Ramos (cell line): ENCODE results near the gene NYAP1.
"Not testable (repeated sequence)": the region's sequence is repeated elsewhere in the genome, so short reads cannot be mapped to it uniquely, and the experiment has no call there.

Source experiments
- in situ Hi-C: fragments of 300-500 bp; cut with MboI; formaldehyde crosslinking; loops from one replicate; pipeline ENCODE4 v1.14.3; 2022; ENCODE audit warnings: low sequenced_read_pairs; ENCODE audit not compliant: unreplicated experiment

NYAP1 gene

DNA sequence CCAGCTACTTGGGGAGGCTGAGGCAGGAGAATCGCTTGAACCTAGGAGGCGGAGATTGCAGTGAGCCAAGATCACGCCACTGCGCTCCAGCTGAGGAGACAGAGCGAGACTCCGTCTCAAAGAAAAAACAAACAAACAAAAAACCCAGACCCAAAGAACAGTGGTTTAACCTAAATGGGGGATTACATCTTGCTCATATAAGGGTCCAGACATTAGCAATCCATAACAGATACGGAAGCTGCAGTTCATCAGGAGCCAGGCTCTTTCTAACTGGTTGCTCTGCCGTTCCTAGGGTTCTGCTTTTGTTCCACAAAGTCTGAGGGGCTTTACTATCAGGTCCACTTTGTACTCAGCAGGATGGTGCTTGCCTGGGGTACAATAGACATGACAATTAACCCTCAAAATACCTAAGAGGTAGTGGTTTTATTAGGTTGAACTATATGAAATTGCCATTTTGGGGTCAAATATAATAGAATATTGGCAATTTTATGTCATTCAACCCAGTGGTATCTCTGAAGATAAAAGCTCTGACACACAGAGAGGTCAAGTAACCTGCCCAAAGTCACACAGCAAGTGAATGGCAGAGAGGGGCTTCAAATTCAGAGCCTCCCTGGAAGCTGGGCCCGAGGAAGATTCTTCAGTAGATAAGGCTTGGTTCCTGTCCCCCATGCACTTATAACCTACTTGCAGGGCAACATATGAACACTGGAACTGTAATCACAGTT, 21.3 kb downstream of the NYAP1 start:
- in situ Hi-C loops = no loop called here

DNA sequence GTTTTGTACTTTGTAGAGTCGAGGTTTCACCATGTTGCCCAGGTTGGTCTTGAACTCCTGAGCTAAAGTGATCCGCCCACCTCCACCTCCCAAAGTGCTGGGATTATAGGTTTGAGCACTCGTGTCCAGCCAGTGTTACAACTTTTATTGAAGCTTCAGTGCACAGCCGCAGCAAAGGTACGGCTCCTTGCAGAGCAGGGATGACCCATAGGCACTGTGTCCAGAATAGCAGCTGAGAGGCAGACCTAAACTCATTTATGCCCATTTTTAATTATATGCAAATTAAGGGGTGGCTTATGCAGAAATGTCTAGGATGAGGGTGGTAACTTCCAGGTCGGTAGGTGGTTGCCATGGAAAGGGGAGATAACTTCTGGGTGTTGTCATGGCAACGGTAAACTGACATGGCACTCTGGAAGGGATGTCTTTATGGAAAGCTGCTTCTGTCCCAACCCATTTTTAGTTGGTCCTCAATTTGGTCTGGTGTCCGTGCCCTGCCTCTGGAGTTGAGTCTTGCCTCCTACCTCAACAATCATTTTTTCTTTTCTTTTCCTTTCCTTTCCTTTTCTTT, 22.7 kb downstream of the NYAP1 start:
- in situ Hi-C loops = no loop called here

DNA sequence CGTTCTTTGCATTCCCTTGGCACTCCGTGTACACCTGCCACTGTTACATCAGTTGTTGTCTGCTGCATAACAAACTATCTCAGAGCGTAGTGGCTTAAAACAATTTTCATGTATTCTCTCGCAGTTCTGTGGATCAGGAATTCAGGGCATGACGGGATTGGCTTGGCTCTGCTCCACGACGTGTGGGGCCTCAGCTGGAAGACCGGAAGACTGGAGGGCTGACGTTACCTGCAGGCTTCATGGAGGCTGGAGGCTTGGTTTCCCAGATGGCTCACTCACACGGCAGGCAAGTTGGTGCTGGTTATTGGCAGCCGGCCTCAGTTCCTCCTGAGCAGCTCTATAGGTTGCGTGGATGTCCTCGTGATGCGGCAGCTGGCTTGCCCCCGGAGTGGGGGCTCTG, 25.5 kb downstream of the NYAP1 start:
- in situ Hi-C loops = no loop called here

DNA sequence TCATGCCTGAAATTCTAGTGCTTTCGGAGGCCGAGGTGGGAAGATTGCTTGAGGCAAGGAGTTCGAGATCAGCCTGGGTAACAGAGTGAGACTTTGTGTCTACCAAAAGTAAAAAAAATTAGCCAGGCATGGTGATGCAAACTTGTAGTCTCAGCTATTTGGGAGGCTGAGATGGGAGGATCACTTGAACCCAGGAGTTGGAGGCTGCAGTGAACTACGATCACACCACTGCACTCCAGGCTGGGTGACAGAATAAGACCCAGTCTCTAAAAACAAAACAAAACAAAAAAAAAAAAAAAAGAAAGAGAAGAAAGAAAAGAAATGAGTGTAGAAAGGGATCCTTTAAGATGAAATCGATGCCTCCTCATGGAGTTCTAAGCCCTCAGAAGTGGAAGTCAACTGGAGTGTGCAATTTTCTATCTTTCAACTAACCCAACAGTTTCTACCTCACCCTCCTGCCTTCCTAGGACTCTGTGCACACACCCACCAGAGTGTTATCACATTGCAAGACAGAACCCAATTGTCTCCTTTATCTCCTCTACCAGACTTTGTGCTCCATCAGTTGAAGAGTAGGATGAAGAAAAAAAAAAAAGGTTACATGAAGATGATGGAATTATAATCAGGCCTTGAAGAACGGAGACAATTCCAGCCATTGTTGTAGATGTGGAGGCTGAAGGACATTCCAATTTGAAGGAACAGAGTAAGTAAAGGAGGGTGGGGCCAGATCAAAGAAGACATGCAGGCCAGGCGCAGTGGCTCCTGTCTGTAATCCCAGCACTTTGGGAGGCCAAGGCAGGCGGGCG, 26.9 kb downstream of the NYAP1 start:
- in situ Hi-C loops = no loop called here

DNA sequence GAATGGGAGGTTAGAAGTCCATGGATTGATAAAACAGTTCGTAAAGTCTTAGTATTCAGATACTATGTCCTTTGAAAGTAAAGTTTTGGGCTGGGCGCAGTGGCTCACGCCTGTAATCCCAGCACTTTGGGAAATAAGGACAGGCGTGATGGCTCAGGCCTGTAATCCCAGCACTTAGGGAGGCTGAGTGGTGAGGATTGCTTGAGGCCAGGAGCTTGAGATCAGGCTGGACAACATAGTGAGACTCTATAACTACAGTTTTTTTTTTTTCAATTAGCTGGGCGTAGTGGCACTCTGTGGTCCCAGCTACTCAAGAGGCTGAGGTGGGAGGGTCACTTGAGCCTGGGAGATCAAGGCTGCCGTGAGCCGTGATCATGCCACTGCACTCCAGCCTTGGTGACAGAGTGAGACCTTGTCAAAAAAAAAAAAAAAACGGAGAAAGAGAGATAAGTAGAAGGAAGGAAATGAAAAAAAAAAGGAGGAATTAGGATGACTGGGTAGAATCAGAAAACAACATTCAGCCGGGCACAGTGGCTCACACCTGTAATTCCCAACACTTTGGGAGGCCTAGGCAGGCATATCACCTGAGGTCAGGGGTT, 29.6 kb downstream of the NYAP1 start:
- in situ Hi-C loops = no loop called here

DNA sequence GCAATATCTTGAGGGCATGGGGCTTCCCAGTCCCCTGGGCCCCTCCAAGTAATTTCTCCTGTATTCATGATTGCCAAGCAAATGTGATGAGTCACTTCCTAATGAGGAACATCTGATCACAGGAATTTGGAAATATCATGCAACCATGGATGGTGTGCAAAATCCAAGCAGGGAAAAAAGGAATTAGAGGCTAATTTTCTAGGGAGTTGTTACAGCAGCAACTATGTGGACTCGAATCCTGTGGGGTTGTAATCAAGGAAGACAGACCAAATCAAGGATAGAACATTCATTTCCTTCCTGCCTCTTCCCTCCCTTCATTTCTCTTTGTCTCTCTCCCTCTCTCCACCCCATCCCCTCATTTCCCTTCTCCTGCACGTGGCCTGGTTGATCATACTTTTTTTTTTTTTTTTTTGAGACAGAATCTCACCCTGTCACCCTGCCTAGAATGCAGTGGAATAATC, 31.4 kb downstream of the NYAP1 start:
- in situ Hi-C loops = no loop called here

DNA sequence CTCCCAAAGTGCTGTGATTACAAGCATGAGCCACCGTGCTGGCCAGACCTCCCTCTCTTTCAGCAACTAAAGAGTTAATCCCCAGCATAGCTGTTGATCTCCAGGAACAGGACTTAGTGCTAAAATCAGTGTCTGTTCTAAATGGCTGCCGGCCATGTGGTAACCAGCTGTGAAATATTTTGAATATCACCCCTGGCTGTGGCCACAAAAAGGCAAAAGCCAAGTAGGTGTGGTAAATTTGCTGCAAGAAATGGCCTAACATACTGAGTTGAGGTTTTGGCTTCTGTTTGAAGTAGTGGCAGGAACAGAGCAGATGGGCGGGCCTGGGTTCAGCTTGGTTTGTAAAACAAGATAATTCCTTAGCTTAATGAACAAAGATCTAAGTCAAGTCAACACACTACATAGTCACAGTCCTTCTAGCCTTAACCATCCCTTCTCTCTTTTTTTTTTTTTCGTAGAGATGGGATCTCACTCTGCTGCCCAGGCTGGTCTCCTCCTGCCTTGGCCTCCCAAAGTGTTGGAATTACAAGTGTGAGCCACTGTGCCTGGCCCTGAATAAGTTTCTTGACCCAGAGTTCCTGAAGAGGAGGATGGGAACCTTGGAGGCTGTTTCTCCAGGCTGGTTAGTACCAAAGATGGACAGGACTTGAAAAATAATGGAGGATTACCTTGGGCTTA, 32.5 kb downstream of the NYAP1 start:
- in situ Hi-C loops = no loop called here

DNA sequence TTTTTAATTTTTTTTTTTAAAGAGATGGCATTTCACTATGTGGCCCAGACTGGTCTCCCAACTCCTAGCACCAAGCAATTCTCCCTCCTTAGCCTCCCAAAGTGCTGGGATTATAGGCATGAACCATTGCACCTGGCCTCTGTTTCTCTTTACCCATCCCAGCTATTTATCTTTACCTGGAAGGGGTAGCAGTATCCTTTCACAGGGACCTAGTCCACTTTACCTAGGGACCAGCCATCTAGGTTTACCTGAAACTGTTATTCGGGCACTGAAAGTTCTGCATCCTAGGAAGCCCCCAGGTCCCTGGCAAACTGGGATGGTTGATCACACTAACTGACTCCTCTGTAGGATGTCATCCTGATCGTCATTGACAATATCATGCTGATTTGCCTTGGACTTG, 33.6 kb downstream of the NYAP1 start:
- in situ Hi-C loops = no loop called here

DNA sequence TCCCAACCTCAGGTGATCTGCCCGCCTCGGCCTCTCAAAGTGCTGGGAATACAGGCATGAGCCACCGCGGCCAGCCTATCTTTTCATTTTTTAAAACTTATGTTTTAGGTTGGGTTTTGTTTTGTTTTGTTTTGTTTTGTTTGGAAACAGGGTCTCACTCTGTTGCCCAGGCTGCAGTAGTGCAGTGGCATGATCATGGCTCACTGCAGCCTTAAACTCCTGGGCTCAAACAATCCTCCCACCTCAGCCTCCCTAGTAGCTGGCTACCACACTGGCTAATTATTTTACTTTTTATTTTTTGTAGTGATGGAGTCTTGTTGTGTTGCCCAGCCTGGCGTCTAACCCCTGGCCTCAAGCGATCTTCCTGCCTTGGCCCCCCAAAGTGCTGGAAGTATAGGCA, 35.9 kb downstream of the NYAP1 start:
- in situ Hi-C loops = no loop called here

DNA sequence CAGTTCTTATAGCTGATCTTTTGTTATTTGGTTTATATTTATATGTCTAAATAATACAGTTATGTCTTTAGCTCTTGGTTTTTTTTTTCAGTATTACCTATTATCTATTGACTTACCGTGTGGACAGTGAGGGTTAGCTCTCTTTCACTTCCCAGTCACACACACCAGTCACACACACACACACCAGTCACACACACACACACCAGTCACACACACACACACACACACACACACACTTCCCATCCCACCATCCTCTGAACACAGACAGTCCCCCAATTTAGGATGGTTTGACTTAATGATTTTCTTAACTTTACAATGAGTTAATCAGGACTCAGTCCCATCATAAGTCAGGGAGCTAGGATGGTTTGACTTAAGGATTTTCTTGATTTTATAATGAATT, 36.4 kb downstream of the NYAP1 start:
- in situ Hi-C loops = no loop called here

DNA sequence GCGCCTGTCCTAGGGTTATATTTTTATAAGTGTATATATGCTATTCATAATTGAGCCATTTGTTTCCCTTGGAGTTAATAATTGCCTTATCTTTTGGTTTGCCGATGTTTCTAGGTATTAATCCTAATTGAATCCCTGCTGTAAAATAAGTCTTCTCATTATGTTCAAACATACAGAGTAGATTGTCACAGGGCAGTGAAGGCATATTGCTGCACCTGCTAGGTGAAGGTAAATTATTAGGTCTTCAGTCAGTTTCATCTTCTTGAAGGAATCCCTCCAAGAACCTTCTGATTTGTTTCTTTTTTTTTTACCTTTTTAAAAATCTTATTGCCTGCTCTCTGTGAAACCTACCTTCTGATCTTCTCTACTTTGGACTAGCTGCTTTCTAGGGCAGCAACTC, 37.3 kb downstream of the NYAP1 start:
- in situ Hi-C loops = no loop called here

DNA sequence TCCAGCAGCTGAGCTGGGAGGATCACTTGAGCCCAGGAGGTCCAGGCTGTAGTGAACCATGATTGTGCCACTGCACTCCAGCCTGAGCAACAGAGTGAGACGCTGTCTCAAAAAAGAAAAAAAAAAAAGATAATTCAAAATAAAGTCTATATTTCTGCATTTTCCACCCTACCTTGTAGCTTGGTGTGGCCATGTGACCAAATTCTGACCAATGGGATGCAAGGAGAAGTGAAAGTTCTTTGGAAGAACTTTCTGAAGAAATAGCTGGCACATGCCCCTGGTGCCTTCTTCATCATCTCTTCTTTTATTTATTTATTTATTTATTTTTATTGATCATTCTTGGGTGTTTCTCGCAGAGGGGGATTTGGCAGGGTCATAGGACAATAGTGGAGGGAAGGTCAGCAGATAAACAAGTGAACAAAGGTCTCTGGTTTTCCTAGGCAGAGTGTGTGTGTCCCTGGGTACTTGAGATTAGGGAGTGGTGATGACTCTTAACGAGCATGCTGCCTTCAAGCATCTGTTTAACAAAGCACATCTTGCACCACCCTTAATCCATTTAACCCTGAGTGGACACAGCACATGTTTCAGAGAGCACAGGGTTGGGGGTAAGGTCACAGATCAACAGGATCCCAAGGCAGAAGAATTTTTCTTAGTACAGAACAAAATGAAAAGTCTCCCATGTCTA, 38.3 kb downstream of the NYAP1 start:
- in situ Hi-C loops = not testable (repeated sequence)

DNA sequence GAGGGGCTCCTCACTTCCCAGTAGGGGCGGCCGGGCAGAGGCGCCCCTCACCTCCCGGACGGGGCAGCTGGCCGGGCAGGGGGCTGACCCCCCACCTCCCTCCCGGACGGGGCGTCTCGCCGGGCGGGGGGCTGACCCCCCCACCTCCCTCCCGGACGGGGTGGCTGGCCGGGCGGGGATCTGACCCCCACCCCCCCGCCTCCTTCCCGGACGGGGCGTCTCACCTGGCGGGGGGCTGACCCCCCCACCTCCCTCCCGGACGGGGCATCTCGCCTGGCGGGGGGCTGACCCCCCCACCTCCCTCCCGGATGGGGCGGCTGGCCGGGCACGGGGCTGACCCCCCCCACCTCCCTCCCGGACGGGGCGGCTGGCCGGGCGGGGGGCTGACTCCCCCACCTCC, 39.5 kb downstream of the NYAP1 start:
- in situ Hi-C loops = not testable (repeated sequence)

DNA sequence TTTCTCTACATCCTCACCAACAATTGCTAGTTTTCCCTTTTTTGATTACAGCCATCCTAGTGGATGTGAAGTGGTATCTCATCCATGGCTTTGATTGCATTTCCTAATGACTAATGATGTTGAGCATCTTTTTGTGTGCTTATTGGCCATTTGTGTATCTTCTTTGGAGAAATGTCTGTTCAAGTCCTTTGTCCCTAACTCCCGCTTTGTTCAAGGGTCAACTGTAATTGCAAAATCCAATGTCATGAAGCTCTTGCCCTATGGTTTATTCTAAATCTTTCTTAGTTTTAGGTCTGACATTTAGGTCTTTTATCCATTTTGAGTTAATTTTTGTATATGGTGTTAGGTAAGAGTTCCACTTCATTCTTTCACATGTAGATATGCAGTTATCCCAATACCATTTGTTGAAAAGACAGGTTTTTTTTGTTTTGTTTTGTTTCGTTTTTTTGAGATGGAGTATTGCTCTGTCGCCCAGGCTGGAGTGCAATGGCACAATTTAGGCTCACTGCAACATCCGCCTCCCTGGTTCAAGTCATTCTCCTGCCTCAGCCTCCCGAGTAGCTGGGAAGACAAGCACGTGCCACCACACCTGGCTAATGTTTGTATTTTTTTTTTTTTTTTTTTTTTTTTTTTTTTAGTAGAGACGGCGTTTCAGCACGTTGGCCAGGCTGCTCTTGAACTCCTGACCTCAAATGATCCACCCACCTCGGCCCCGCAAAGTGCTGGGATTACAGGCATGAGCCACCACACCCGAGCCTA, 44.6 kb downstream of the NYAP1 start:
- in situ Hi-C loops = not testable (repeated sequence)

DNA sequence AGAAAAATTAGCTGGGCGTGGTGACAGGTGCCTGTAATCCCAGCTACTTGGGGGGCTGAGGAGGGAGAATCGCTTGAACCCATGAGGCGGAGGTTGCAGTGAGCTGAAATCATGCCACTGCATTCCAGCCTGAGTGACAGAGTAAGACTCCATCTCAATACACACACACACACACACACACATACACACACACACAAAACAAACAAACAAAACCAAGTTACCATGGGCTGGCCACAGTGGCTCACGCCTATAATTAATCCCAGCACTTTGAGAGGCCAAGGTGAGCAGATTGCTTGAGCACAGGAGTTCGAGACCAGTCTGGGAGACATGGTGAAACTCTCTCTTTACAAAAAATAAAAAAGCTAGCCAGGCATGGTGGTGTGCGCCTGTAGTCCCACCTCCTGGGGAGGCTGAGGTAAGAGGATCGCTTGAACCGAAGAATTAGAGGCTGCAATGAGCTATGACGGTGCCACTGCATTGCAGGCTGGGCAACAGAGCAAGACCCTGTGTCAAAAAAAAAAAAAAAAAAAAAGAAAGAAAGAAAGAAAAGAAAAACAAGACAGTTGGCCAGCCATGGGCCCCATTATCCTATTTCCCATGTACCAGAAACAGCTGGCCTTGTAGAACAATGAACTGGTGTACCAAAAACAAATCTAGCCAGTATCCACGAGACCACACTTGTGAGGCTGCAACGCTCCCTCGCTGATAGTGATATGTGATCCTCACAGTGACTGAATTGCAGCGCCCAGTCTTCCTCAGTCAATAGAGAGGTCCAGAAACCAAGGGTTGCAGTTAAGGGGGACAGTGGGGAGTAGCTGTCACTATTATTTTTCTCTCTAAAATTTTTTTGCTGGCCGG, 48.7 kb downstream of the NYAP1 start:
- in situ Hi-C loops = no loop called here

DNA sequence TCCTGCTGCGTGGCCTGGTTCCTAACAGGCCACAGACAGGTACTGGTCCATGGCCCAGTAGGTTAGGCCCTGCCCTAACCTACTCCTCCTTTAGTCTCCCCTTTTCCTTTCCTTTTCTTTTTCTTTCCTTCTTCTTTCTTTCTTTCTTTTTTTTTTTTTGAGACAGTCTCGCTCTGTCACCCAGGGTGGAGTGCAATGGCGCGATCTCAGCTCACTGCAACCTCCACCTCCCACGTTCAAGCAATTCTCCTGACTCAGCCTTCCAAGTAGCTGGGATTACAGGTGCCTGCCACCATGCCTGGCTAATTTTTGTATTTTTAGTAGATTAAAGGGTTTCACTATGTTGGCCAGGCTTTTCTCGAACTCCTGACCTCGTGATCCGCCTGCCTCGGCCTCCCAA, 52.3 kb downstream of the NYAP1 start:
- in situ Hi-C loops = not testable (repeated sequence)

DNA sequence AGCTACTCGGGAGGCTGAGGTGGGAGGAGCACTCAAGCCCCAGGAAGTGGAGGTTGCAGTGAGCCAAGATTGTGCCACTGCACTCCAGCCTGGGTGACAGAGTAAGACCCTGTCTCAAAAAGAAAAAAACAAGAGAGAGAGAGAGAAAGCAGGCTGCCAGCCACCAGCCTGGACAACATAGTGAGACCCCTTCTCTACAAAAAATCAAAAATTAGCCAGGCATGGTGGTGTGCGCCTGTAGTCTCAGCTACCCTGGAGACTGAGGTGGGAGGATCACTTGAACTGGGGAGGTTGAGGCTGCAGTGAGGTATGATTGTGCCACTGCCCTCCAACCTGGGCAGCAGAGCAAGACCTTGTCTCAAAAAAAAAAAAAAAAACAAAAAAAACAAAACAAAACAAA, 53.0 kb downstream of the NYAP1 start:
- in situ Hi-C loops = not testable (repeated sequence)

DNA sequence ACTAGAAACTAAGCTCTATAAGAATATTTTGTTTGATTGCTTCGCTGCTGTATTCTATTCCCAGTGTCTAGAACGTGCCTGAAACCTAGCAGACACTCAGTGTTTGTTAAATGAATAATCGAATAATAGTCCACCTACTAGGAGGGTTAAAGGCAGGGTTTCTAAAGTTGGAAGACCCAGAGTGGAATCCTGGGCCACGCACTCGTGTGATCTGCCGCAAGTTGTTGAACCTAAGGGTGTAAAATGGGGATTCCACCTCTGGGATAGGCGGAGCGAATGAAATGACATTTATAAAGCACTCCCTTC, 54.6 kb downstream of the NYAP1 start:
- in situ Hi-C loops = no loop called here
